ENCODE data around the gene USP12.

The USP12 gene

DNA sequence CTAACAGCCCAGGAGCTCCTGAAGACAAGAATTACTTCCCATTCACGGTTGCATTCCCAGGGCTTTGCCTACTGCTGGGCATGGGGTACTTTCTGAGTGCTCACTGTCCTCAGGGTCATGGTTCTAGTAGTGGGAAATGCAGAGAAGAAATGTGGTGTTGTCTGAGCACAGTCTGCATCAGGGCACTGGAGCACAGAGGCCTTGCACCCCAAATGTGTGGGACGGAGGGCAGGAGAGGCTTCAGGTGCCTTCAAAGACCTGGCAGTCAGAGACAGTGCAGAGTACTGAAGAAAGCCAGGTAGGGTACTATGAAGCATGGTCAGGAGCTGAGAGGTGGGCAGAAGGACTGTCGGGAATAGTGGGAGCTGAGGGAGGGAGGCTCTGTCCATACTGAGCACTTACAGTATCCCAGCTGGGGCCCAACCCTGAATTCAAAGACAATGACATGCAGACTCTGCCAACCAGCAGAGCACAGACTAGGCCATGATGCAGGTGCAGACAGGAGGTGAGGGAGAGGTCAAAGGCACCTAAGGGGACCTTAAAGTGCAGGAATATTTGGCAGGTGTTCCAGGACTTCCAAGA is 144.4 kb downstream of the USP12 start:
- DNase-seq, result no peak

GRCh38 chr13:27026396-27026795 is 145.2 kb downstream of the USP12 start:
- DNase-seq, result no peak

GRCh38 chr13:27024776-27025492 is 146.7 kb downstream of the USP12 start:
- DNase-seq, result no peak

DNA sequence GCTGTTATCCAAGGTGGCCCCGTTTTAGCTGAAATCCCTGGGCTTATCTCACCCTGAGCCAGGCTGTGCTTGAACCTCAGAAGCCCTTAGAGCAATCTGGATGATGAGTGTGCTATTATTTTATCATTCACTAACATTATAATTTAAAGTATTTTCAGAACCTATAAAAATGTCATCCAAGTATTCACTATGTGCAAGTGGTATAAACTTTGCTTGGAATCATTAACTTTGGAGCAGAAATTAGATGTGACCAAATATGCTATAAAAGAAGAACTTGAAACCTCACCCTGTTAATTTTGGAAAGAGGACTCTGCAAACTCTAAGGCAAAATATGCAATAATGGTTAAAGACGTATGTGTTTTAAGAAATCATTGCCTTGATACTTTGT is 147.5 kb downstream of the USP12 start:
- no peak for DNase-seq

DNA sequence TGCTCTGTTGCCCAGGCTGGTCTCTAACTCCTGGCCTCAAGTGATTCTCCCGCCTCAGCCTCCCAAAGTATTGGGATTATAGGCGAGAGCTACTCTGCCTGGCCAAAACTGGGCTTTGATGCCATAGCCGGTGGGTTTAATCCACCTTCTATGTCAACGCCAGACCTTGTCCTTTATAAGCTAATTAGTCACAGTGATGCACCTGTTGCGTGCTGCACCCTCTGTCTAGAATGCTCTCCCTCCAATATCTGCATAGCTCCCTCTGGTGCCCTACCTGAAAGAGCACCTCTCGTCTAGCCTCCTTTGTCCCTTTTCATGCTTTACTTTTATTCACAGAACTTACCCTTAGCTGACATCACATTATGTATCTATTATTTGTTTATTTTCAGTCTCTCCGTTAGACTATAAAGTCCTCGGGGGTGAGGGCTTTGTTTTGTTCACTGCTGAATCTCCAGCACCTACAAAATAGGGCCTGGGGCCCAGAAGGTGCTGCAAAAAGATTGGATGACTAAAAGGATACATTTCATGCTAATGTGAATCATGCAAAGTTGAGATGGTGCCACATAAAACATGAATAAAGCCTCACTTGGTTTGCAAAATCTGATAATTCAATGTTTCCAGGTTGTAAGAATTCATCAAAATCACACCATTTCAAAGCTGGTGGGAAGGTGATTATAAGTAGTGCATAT is 148.1 kb downstream of the USP12 start:
- DNase-seq, result no peak

GRCh38 chr13:27022571-27023311 is 148.9 kb downstream of the USP12 start:
- DNase-seq, result no peak

- no peak for DNase-seq
Measured at GRCh38 chr13:27020415-27020814, 151.2 kb downstream of the USP12 start.

GRCh38 chr13:27018882-27019281 is 152.7 kb downstream of the USP12 start:
- no peak for DNase-seq

DNA sequence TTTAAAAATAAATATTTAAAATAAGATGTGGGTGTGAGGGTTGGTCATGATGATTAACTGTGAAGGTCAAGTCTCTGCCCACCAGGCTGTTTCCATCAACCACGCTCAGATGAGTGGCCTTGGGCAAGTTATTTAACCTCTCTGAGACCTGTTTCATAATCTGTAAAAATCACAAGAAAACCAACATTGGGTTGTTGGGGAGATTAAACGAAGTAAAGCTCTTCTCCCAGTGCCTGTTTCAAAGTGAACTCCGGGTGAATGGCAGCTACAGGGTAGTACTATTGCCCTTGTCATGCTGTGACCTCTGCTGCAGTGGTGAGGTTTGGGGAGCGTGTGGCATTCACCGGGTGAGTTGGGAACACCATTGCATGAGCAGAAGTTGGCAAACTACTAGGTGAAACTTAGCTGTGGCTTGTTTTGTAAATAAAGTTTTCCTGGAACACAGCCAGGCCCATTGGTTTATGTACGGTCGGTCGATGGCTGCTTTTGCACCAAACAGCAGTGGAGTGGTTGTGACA is 153.2 kb downstream of the USP12 start:
- DNase-seq, result no peak

- no peak for DNase-seq
Measured at GRCh38 chr13:27016875-27017274, 154.7 kb downstream of the USP12 start.

Measured in bone marrow (tissue), 2 donors.